Activated naive CD8-positive, alpha-beta T cell treated with anti-CD3 and anti-CD28 coated beads for 36 hours (primary cell): ENCODE data around the gene ARHGEF37. TPM values are rescaled to one million over a fixed set of nuclear protein-coding genes. Genes with fewer than 3 reads are reported as not detected.
"Not testable (repeated sequence)": the region's sequence is repeated elsewhere in the genome, so short reads cannot be mapped to it uniquely, and the experiment has no call there.

ENCODE experiments used
- DNase-seq: peaks from one replicate; pipeline ENCODE4 v3.0.0; 2021
- H3K27ac Mint-ChIP-seq: one replicate; pipeline ENCODE4 v1.8.0; 2022; ENCODE audit warnings: mild to moderate bottlenecking, moderate library complexity, mixed read lengths
- H3K27me3 Mint-ChIP-seq: one replicate; pipeline ENCODE4 v1.8.0; 2022; ENCODE audit warnings: mild to moderate bottlenecking, mixed read lengths
- H3K36me3 Mint-ChIP-seq: one replicate; pipeline ENCODE4 v1.8.0; 2021; ENCODE audit warnings: mild to moderate bottlenecking, mixed read lengths
- H3K4me1 Mint-ChIP-seq: one replicate; pipeline ENCODE4 v1.8.0; 2021; ENCODE audit warnings: mixed read lengths
- H3K4me3 Mint-ChIP-seq: one replicate; pipeline ENCODE4 v1.8.0; 2022; ENCODE audit warnings: mild to moderate bottlenecking, moderate library complexity, mixed read lengths
- H3K9me3 Mint-ChIP-seq: one replicate; pipeline ENCODE4 v1.8.0; 2022; ENCODE audit warnings: mixed read lengths
- total RNA-seq, 2 experiments: library from RNA; stranded (reverse); gene quantifications; one replicate each; pipeline ENCODE4 v1.2.3, GENCODE V29; 2021

Gene ARHGEF37
- total RNA-seq, 2 experiments from 2014 or later, result 1.4 to 2.3 TPM

- DNase-seq, result no peak
These were observed 852 bp downstream of the ARHGEF37 start for GRCh38 chr5:149581931-149582768.

GRCh38 chr5:149583394-149583793, 2.1 kb downstream of the ARHGEF37 start:
- Mint-ChIP-seq H3K4me3 (no peak overlapping the region), H3K27ac (no peak overlapping the region), H3K9me3 (no peaks in the 10 kb centered on the region), H3K27me3 (peaks cover 9% of the 10 kb centered on the region), H3K36me3 (no peaks in the 10 kb centered on the region), H3K4me1 (peaks cover 18% of the 10 kb centered on the region)
- DNase-seq, result no peak

More at GRCh38 chr5:149581931-149582768, 852 bp downstream of the ARHGEF37 start:
- peaks cover 17% of the 10 kb centered on the region for H3K4me1 Mint-ChIP-seq
- peak overlapping the region; percentile 72 for H3K4me3 Mint-ChIP-seq
- no peaks in the 10 kb centered on the region for H3K36me3 Mint-ChIP-seq
- peaks cover 9% of the 10 kb centered on the region for H3K27me3 Mint-ChIP-seq
- no peak overlapping the region for H3K27ac Mint-ChIP-seq
- no peaks in the 10 kb centered on the region for H3K9me3 Mint-ChIP-seq

GRCh38 chr5:149584121-149584520, 2.8 kb downstream of the ARHGEF37 start:
- DNase-seq, result no peak
- no peak overlapping the region for H3K27ac Mint-ChIP-seq
- no peaks in the 10 kb centered on the region for H3K36me3 Mint-ChIP-seq
- H3K27me3 Mint-ChIP-seq, result peaks cover 9% of the 10 kb centered on the region
- no peaks in the 10 kb centered on the region for H3K9me3 Mint-ChIP-seq
- H3K4me1 Mint-ChIP-seq, result peaks cover 18% of the 10 kb centered on the region
- H3K4me3 Mint-ChIP-seq, result no peak overlapping the region

GRCh38 chr5:149585910-149586309, 4.6 kb downstream of the ARHGEF37 start:
- Mint-ChIP-seq H3K27ac (no peak overlapping the region), H3K27me3 (peaks cover 3% of the 10 kb centered on the region), H3K36me3 (no peaks in the 10 kb centered on the region), H3K9me3 (no peaks in the 10 kb centered on the region), H3K4me1 (peaks cover 11% of the 10 kb centered on the region), H3K4me3 (no peak overlapping the region)
- DNase-seq, result no peak

GRCh38 chr5:149586708-149587318, 5.5 kb downstream of the ARHGEF37 start:
- peaks cover 6% of the 10 kb centered on the region for H3K4me1 Mint-ChIP-seq
- no peak for DNase-seq
- no peak overlapping the region for H3K27ac Mint-ChIP-seq
- no peaks in the 10 kb centered on the region for H3K36me3 Mint-ChIP-seq
- H3K4me3 Mint-ChIP-seq, result no peak overlapping the region
- H3K27me3 Mint-ChIP-seq, result peaks cover 3% of the 10 kb centered on the region
- no peaks in the 10 kb centered on the region for H3K9me3 Mint-ChIP-seq

- H3K4me1 Mint-ChIP-seq, result peaks cover 6% of the 10 kb centered on the region
- no peak overlapping the region for H3K4me3 Mint-ChIP-seq
- no peaks in the 10 kb centered on the region for H3K36me3 Mint-ChIP-seq
These were observed 7.6 kb downstream of the ARHGEF37 start for GRCh38 chr5:149588936-149589335.

GRCh38 chr5:149593370-149593769, 12.1 kb downstream of the ARHGEF37 start:
- Mint-ChIP-seq H3K4me3 (no peak overlapping the region), H3K4me1 (no peaks in the 10 kb centered on the region), H3K27ac (no peak overlapping the region), H3K36me3 (no peaks in the 10 kb centered on the region), H3K9me3 (no peaks in the 10 kb centered on the region), H3K27me3 (peaks cover 4% of the 10 kb centered on the region)
- DNase-seq, result no peak

More at GRCh38 chr5:149588936-149589335, 7.6 kb downstream of the ARHGEF37 start:
- DNase-seq, result no peak
- Mint-ChIP-seq H3K27me3 (no peaks in the 10 kb centered on the region), H3K27ac (no peak overlapping the region), H3K9me3 (no peaks in the 10 kb centered on the region)

GRCh38 chr5:149594206-149594895, 13.1 kb downstream of the ARHGEF37 start:
- no peak for DNase-seq
- peaks cover 4% of the 10 kb centered on the region for H3K27me3 Mint-ChIP-seq
- H3K9me3 Mint-ChIP-seq, result no peaks in the 10 kb centered on the region
- H3K4me3 Mint-ChIP-seq, result no peak overlapping the region
- no peak overlapping the region for H3K27ac Mint-ChIP-seq
- H3K36me3 Mint-ChIP-seq, result no peaks in the 10 kb centered on the region
- no peaks in the 10 kb centered on the region for H3K4me1 Mint-ChIP-seq

GRCh38 chr5:149595105-149595504, 13.8 kb downstream of the ARHGEF37 start:
- H3K4me1 Mint-ChIP-seq, H3K27me3 Mint-ChIP-seq, H3K4me3 Mint-ChIP-seq, H3K36me3 Mint-ChIP-seq, H3K9me3 Mint-ChIP-seq, DNase-seq, H3K27ac Mint-ChIP-seq: not testable (repeated sequence)

- Mint-ChIP-seq H3K9me3 (no peaks in the 10 kb centered on the region), H3K36me3 (no peaks in the 10 kb centered on the region), H3K27me3 (peaks cover 4% of the 10 kb centered on the region), H3K27ac (no peak overlapping the region), H3K4me1 (no peaks in the 10 kb centered on the region), H3K4me3 (no peak overlapping the region)
- no peak for DNase-seq
These were observed 15.4 kb downstream of the ARHGEF37 start for GRCh38 chr5:149596712-149597111.

GRCh38 chr5:149597618-149598017, 16.3 kb downstream of the ARHGEF37 start:
- H3K27ac Mint-ChIP-seq, result no peak overlapping the region
- H3K36me3 Mint-ChIP-seq, result no peaks in the 10 kb centered on the region
- no peak for DNase-seq
- H3K27me3 Mint-ChIP-seq, result peaks cover 4% of the 10 kb centered on the region
- no peaks in the 10 kb centered on the region for H3K9me3 Mint-ChIP-seq
- no peaks in the 10 kb centered on the region for H3K4me1 Mint-ChIP-seq
- H3K4me3 Mint-ChIP-seq, result no peak overlapping the region

- not testable (repeated sequence) for H3K4me1 Mint-ChIP-seq, H3K27me3 Mint-ChIP-seq, H3K4me3 Mint-ChIP-seq, H3K9me3 Mint-ChIP-seq, H3K27ac Mint-ChIP-seq, DNase-seq, H3K36me3 Mint-ChIP-seq
These were observed 16.9 kb downstream of the ARHGEF37 start for GRCh38 chr5:149598234-149598633.

- H3K36me3 Mint-ChIP-seq, result no peaks in the 10 kb centered on the region
- H3K27ac Mint-ChIP-seq, result no peak overlapping the region
- H3K4me1 Mint-ChIP-seq, result no peaks in the 10 kb centered on the region
- H3K9me3 Mint-ChIP-seq, result no peaks in the 10 kb centered on the region
- DNase-seq, result no peak
- H3K27me3 Mint-ChIP-seq, result peaks cover 4% of the 10 kb centered on the region
- H3K4me3 Mint-ChIP-seq, result no peak overlapping the region
These were observed 17.7 kb downstream of the ARHGEF37 start for GRCh38 chr5:149598966-149599365.

- H3K27me3 Mint-ChIP-seq, result peaks cover under 1% of the 10 kb centered on the region
- no peaks in the 10 kb centered on the region for H3K9me3 Mint-ChIP-seq
- DNase-seq, result no peak
- no peak overlapping the region for H3K27ac Mint-ChIP-seq
- H3K4me3 Mint-ChIP-seq, result no peak overlapping the region
- no peaks in the 10 kb centered on the region for H3K4me1 Mint-ChIP-seq
- no peaks in the 10 kb centered on the region for H3K36me3 Mint-ChIP-seq
These were observed 18.1 kb downstream of the ARHGEF37 start for GRCh38 chr5:149599375-149599774.

- Mint-ChIP-seq H3K9me3 (no peaks in the 10 kb centered on the region), H3K27ac (no peak overlapping the region), H3K4me3 (no peak overlapping the region), H3K27me3 (no peaks in the 10 kb centered on the region), H3K4me1 (no peaks in the 10 kb centered on the region), H3K36me3 (no peaks in the 10 kb centered on the region)
- DNase-seq, result no peak
These were observed 19.6 kb downstream of the ARHGEF37 start for GRCh38 chr5:149600932-149601331.
